ENCODE results near the gene PRPF40B.

- TF ChIP-seq POLR2AphosphoS5 (IDR thresholded peaks at IDR 0.05; ENCODE audit: low read depth, low read length) = no peak
- no peak for TF ChIP-seq TAF1 (IDR thresholded peaks at IDR 0.05; ENCODE audit: borderline replicate concordance, low read depth, low read length)
- TF ChIP-seq POLR2A (IDR thresholded peaks at IDR 0.05; ENCODE audit: low read depth, low read length) = no peak
Observed at GRCh38 chr12:49654715-49655114, 31.4 kb downstream of the PRPF40B start.
